ENCODE measurements around the gene PAXX. TPM values are rescaled to one million over a fixed set of nuclear protein-coding genes. Genes with fewer than 3 reads are reported as not detected.
"Not testable (repeated sequence)": the region's sequence is repeated elsewhere in the genome, so short reads cannot be mapped to it uniquely, and the experiment has no call there.

PAXX gene
- total RNA-seq, 1 donor from 2014 or later = 21.7 TPM

DNA sequence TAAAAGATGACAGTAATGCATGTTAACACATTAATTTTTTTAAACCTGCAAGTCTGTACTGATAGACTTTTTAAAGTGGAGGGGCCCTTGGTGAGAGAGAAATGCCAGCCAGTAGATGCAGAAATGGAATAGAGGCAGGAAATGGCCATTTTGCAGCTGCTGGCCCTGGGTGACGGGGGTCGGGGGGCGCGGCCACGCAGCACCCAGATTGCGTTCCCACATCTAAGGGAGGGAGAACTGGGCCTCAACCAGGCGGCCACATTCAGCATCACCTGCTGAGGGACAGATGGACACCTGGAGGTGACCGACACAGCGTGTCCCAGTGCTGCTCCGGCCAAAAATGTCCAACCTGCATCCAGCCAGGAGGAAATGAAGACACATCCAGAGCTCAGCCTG is 10.4 kb downstream of the PAXX start:
- DNase-seq = no peak

DNA sequence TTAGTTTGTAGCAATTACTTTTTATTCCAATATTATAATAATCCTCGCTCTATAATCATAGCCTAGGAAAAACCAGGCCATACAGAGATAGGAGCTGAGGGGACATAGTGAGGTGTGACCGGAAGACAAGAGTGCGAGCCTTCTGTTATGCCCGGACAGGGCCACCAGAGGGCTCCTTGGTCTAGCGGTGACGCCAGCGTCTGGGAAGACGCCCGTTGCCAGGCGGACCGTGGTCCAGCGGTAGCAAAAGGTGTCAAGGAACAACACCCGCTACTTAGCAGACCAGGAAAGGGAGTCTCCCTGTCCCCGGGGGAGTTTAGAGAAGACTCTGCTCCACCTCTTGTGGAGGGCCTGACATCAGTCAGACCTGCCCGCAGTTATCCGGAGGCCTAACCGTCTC is 12.1 kb downstream of the PAXX start:
- not testable (repeated sequence) for DNase-seq

DNA sequence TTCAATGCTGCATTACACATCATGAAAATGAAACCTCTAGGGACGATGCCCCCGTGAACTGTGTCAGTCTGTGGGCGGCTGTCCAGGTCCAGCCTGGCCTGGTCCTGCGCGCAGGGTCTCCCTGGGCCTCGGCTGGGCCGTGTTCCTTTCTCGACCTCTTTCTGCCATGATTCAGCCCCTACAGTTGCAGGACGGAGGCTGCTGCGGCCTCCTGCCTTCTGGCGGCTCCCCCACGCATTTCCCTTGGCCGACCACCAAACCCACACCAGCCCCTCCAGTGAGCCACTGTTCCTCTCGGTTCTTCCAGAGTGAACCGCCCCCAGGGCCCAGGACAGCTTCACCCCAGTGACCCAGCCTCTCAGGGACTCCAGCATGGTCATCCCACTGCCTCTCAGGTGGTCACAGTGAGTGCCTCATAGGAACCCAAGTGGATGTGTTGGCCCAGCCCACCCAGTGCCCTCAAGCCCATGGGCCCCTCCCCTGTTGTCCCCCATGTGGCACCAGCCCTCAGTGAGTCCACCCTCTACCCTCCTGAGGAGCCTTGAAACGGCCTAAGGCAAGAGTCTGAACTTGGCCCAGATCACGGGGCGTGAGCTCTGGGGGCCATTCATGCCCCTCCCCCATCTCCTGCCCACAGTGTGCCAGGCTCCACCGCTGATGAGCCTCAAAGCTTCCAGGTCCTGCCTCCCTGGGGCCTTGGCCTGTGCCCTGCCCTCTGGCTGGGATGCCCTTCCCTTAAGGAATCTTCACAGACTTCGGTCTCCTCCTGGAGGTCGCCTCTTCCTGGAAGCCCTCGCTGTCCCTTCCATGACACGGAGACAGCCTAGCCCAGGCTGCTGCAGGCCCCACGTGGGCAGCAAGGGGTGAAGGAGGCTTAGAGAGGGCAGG is 14.1 kb downstream of the PAXX start:
- no peak for DNase-seq

DNA sequence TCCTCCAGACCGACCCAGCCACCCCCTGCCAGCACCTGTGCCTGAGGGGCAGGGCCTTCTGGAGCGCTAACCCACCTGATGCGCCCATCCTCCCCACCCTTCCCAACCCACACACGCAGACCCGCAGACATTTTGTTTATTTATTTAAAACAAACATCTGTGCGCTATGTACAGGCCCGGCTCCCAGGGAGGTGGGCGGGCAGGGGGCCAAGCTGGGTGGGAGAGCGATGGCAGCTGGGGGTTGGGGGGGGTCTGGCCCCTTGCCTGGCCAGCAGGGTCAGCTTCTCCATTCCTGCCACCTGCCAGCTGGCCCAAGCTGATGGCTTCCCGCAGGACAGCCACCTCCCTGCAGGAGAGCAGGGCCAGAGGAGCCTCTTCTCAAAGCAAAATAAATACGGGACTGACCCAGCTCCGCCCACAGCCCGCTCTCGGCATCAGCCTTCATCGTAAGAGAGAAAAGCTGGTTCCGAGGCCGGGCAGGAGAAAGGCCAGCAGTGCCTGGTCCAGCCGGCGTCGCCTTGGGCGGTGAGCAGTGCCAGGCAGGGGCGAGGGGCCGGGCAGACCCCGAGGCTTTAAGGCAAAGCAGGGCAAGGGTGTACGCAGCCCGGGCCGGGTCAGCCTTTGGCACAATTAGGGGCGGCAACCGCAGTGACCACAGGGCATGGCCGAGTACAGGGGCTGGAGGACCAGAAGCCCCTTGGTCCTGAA is 15.0 kb downstream of the PAXX start:
- peak; percentile 61 for DNase-seq

DNA sequence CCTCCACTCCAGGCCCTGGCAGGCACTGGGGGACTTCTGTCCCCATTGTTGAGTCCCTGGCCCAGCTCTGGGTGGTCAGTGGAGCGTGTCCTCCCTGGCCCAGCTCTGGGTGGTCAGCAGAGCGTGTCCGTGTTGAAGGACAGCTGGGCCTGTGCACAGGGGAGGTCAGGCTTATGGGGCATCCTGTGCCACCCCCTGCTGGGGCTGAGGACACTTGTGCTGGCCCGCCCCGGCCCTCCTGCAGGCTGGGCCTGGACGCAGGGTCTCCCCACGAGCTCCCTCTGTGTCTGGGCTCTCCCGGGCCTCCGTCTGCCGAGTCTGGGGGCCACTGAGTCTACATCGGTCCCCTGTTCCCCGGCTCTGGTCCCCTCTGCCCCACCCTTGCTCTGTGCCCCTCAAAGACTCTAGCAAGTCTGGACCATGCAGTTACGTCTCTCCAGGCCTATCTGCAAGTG is 15.6 kb downstream of the PAXX start:
- no peak for DNase-seq

DNA sequence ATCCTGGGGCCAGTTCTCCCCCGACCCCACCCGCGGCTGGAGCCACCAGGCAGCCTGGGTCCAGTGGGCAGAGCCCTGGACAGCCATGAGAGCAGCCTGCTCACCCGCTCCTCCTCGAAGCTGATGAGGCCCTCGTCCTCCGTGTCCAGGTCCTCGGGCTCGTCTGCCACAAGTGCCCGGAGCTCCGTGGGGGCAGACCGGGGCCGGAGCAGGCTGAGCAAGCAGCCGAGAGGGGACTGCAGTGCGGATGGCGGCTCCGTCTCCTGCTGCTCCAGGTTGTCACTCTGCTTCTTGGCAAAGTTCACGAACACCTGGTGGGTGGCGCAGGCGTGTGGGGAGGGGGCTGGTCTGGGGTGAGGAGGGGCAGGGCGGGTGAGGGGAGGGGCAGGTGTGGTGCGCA is 16.1 kb downstream of the PAXX start:
- no peak for DNase-seq

DNA sequence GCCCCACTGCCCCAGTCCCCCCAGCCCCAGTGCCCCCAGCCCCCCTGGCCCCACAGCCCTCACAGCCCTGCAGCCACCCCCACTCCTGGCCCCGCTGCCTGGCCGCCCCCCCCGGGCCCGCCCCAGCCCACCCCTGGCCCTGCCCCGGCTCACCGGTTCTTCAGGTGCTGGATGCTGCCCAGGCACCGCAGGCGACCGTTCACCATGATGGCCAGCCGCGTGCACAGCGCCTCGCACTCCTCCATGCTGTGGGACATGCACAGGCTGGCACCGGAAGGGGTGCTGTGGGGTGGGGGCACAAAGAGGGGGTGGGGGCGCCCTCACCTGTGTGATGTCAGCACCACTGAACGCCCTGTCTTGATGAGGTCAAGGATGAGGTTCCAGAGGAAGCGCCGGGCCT is 17.0 kb downstream of the PAXX start:
- no peak for DNase-seq

DNA sequence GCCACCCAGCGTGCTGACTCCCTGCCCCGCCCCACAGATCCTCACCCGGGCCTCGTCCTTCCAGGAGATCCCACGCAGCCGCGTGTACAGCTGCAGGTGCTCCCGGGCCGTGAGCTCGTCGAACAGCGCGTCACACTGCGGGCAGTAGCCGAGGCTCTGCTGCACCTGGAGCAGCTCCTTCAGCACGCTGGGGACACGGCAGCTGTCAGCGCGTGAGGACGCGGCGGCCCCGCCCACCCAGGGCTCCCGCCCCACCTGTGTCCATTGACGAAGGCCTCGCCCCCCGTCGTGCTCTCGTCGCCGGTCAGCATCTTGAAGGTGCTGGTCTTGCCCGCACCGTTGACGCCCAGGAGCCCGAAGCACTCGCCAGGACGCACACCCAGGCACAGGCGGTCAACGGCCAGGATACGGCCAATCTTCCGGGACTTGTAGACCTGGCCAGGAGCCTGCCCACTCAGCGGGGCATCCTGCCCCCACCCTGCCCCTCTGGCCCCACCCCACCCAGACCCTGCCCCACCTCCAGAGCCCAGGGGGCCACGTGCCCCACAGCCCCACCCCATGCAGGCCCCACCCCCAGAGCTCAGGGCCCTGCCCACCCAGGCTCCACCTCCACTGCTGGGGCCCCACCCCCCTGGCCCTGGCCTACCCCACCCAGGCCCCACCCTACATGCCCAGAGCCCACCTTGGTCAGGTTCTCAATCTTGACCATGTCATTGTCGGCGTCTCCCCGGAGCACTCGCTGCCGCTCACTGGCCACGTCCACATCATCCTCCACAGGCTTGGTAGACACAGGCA is 17.9 kb downstream of the PAXX start:
- no peak for DNase-seq

DNA sequence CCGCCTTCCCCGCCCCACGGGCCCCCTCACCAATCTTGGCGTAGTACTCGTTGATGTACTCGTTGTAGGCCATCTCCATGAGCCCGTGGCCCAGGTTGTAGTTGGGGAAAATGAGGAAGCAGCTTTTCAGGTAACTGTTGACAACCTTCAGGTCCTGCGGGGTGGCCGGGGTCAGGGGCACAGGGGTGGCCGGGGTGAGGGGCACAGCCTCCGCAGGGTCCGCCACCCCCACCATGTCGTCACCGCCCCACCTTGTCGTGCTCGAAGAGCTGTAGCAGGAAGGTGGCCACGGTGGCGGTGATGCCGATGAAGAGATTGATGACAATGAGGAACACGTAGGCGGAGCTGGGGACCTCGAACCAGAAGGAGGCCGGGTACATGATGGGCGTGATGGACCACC is 18.9 kb downstream of the PAXX start:
- no peak for DNase-seq

DNA sequence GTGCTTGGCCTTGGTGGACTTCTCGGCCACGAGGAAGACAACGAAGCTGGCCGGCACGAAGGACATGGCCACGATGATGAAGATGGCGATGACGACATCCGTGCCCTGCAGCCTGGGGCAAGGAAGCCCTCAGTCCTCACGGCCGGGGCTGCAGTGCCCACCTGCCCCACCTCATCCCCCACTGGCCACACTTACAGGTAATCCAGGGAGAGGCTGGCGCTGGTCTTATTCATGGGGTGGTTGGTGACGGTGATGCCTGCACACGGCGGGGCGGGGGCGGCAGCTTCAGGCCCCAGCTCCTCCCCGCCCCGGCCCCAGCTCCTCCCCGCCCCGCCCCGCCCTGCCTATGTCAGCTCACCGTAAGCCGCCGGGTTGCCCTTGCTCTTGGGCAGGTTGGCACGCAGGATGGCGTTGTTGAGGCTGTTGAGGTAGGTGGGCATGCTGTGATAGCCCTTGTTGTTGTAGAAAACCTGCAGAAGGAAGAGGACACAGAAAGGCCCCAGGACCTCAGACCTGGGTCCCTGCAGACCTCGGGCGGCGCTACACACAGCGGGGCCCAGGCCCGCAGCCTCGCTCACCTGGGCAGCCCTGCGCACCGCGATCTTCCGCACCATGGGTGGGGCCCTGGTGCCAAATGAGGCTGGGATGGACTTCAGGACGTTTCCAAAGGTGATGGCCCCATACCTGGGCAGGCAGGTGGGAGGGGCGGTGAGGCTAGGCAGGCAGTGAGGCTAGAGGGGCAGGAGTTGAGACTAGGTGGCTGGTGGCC is 19.9 kb downstream of the PAXX start:
- DNase-seq = no peak

DNA sequence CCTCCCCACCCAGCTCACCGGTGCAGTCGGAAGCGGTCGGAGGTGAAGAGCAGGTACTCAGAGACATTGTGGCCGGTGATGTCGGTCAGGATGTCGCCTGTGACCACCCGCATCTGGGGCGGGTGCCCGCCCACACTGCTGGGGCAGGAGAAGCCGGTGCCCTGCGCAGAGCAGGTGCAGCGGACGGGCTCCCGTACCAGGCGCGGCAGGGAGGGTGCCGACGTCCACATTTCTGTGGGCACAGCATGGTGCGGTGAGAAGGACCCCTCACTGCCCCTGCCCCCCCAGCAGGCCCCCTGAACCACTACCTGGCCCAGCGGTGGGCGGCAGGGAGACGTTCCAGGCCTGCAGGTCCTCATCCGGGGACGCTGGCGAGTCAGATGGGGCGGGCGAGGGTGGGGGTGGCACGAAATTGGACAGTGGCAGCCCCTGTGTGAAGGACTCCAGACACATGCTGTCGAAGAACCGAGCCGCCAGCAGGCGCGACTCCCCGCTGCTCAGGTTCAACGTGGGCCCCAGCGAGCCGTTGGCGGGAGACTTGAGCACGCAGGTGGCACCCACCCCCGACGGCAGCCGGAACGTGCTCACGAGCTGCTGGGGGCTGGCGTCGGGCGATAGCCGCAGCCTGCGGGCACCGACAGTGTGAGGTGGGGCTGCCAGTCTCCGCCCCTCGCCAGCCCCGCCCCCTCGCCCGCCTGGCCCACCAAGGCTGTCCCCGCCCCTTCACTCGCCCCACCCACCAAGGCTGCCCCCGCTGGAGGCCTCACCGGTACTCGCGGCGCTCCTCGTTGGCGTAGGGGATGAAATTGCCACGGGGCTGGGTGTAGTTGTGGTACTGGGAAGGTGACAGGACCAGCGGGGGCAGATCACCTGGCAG is 20.7 kb downstream of the PAXX start:
- DNase-seq = no peak

DNA sequence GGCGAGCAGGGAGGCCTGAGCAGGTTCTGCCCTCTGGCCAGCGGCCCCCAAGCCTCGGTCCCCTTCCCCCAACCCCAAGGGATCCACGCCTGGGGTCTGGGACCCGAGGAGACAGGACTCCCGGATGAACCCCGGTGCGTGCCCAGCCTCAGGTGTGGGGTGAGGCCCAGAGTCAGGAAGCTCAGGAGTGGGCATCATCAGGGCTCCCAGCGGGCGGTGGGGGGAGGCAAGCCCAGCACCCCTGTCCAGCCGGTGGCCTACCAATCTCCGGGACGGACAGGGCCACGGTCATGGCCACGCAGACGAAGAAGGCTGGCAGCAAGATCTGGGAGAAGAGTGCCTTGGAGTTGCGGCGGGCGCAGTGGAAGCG is 21.3 kb downstream of the PAXX start:
- no peak for DNase-seq

DNA sequence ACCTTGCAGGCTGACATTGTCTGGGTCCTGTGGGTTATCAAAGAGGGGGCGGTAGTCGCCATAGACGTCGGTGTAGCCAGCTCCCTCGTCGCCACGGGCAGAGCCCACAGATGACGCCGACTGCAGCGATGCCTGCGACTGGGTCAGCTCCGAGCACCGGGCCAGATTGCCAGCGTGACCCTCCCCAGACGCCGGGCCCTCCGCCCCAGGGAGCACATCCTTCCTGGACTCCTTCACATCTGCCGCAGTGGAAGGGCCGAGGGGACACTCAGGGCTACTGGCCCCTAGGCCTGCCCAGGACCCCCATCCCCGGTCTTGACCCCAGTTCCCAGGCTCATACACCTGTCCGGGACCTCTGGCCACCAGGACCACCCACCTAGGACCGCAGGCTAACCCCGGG is 21.9 kb downstream of the PAXX start:
- no peak for DNase-seq

DNA sequence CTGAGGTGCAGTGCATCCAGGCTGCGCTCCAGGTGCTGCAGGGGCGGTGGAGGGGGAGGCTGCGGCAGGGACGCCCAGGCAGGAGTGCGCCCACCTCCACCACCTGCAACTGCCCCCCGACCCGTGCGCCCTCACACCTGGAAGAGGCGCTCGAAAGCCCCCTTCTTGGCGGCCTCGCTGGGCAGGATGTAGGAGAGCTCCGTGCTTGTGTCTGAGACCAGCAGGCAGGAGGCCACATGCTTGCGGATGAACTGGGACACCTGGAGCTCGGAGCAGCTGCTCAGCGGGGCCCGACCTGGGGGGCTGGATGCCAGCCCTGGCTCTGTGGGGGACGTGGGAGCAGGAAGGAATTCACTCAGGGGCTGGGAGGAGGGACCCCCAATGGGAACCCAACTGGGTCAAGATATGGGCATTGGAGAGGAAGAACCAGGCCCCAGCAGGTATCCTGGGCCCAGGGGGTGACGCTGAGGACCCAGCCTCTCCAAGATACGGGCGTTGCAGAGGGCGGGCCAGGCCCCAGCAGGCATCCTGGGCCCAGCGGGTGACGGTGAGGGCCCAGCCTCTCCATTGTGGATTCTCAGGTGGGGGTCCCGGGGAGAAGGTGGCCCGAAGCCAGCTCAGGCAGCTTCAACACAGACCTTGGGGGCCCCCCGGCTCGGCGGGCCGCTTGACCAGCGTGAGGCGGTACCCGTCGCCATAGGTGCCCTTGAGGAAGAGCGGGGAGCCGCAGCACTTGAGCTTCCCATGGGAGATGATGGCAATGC is 22.7 kb downstream of the PAXX start:
- no peak for DNase-seq

DNA sequence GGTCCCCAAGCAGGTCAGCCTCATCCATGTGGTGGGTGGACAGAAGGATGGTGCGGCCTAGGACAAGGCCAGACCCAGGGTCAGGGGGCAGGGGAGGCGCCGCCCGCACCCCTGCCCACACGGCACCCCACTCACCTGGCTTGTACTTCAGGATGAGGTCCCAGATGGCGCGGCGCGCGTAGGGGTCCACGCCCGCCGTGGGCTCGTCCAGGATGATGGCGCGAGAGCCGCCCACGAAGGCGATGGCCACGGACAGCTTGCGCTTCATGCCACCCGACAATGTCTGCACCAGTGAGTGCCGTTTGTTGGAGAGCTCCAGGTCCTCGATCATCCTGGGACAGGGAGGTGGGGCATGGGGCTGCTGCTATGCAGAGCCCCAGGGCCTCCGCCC is 23.3 kb downstream of the PAXX start:
- DNase-seq = no peak

DNA sequence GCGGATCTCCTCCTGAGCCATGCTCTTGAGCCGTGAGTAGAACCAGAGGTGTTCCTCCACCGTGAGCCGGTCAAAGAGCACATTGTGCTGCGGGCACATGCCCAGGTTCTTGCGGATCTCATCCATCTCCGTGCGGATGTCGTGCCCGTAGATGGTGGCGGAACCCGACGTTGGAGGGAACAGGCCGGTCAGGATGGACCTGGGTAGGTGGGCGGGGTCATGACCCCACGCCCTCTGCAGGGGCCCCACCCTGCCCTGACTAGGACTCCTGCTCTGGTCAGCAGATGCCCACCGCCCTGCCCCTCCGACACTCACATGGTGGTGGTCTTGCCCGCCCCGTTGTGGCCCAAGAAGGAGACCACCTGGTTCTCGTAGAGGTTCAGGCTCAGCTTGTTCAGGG is 23.8 kb downstream of the PAXX start:
- no peak for DNase-seq

DNA sequence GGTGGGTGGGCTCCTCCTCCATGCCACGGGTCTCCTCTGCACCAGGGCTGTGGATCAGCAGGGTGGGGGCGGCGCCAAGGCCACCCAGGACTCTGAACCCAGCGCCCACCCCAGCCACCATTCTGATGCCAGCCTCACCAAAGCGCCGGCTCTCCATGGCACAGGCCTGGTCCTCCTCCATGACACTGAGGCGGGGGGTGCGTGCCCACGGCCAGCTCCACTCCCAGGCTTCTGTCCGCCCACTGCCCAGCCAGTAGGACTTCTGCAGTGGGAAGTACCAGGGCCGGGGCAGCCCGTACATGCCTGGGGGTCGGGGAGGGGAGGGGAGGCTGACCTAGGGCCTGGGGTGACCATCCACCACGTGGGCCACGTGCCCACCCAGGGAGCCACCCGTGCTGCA is 24.2 kb downstream of the PAXX start:
- no peak for DNase-seq

DNA sequence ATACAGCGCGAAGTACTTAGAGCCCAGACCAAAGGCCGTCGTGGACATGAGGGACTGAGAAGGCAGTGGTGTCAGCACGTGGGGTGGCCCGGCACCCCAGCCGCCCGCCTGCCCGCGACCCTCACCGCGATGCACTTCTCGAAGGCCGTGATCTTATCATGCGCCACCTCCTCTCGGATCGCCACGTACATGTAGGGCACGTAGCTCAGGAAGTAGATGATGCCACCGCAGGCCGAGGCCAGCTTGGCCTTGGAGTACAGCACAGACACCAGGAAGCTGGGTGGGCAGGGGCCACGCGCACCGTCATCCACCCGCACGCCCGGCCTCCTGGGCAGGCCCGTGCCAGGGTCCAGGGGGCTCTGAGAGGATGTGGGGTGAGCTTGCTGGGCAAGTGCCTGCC is 24.8 kb downstream of the PAXX start:
- no peak for DNase-seq

DNA sequence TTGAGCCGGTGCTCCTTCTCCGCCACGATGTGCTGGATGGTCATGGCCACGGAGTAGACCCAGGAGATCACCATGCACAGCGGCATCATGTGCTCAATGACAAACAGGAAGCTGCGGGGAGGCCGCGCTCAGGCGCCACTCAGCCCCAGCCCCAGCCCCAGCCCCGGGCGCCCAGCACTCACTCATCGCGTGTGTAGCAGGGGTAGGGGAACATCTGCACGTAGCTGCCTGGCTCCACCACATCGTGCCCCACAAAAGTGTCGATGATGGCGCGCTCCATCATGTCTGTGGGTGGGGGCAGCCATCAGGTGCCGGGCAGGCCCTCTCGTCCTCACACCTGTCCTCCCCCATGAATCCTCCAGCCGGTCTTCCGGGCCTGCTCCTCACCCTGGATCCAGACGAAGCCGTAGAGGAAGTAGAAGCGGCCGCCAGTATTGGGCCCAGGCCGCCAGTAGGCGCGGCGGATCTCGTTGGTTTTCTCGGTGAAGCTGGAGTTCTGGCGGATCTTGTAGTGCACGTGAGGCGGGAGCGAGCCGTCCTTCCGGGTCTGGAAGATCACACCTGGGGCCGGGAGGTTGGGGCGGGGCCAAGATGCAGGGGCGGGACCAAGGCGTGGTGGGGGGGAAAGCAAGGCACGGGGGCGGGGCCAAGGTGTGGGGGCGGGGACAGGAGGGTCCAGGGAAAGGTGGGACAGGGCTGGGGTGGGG is 25.7 kb downstream of the PAXX start:
- no peak for DNase-seq

All from tongue (tissue), 2 donors.